Measurements from ENCODE around the gene C2CD4A.
"Not testable (repeated sequence)": the region's sequence is repeated elsewhere in the genome, so short reads cannot be mapped to it uniquely, and the experiment has no call there.

C2CD4A gene

GRCh38 chr15:62046078-62046743, 20.6 kb upstream of the C2CD4A start (continued):
- TF ChIP-seq PATZ1 (CRISPR knock-in tag; IDR thresholded peaks at IDR 0.05; ENCODE audit: borderline replicate concordance) (no peak), ESRRG (CRISPR knock-in tag; IDR thresholded peaks at IDR 0.05) (no peak), PPARA (CRISPR knock-in tag; IDR thresholded peaks at IDR 0.05; ENCODE audit: borderline replicate concordance) (no peak), OSR1 (CRISPR knock-in tag; IDR thresholded peaks at IDR 0.05) (no peak), ZNF70 (CRISPR knock-in tag; IDR thresholded peaks at IDR 0.05) (no peak)

DNA sequence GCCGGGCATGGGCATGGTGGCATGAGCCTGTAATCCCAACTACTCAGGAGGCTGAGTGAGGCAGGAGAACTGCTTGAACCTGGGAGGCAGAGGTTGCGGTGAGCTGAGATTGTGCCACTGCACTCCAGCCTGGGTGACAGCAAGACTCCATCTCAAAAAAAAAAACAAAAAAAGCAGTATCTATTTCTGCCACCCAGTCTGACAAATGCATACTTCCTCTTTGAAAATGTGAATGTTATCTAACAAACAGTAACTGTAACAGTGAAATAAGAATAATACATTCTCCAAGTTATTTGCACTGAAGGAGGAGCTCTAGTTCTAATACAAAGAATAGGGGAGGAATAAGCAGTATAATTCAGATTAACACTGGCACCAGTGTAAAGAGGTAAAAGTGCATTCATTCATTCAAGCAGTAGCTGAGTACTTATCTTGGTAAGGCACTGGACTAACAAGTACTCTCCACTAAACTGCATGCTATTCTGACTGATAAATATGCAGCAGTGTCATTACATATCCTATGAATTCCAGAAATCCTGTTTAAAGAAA, 19.4 kb upstream of the C2CD4A start:
- ATAC-seq = no peak
- TF ChIP-seq POU6F1 (CRISPR knock-in tag; IDR thresholded peaks at IDR 0.05; ENCODE audit: borderline replicate concordance, low read depth) (no peak), OSR1 (CRISPR knock-in tag; IDR thresholded peaks at IDR 0.05) (no peak), ZFP3 (CRISPR knock-in tag; IDR thresholded peaks at IDR 0.05) (no peak), ZNF565 (CRISPR knock-in tag; conservative IDR thresholded peaks at IDR 0.05; ENCODE audit: low read depth) (no peak), ISL1 (CRISPR knock-in tag; IDR thresholded peaks at IDR 0.05) (no peak), ZFP30 (CRISPR knock-in tag; IDR thresholded peaks at IDR 0.05) (no peak), TCF4 (CRISPR knock-in tag; IDR thresholded peaks at IDR 0.05; ENCODE audit: borderline replicate concordance) (no peak), ZNF8 (CRISPR knock-in tag; IDR thresholded peaks at IDR 0.05) (no peak), PPARA (CRISPR knock-in tag; IDR thresholded peaks at IDR 0.05; ENCODE audit: borderline replicate concordance) (no peak), ARNTL (CRISPR knock-in tag; IDR thresholded peaks at IDR 0.05; ENCODE audit: borderline replicate concordance, low read depth) (no peak), SNAI2 (CRISPR knock-in tag; IDR thresholded peaks at IDR 0.05) (no peak), PATZ1 (CRISPR knock-in tag; IDR thresholded peaks at IDR 0.05; ENCODE audit: borderline replicate concordance) (no peak), ZC3H10 (CRISPR knock-in tag; IDR thresholded peaks at IDR 0.05) (no peak)

DNA sequence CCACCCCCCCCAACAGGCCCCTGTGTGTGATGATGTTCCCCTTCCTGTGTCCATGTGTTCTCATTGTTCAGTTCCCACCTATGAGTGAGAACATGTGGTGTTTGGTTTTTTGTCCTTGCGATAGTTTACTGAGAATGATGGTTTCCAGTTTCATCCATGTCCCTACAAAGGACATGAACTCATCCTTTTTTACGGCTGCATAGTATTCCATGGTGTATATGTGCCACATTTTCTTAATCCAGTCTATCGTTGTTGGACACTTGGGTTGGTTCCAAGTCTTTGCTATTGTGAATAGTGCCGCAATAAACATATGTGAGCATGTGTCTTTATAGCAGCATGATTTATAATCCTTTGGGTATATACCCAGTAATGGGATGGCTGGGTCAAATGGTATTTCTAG, 18.5 kb upstream of the C2CD4A start:
- ATAC-seq = not testable (repeated sequence)

GRCh38 chr15:62050115-62050514, 16.7 kb upstream of the C2CD4A start:
- no peak for ATAC-seq
- no peak for TF ChIP-seq CSDC2 (CRISPR knock-in tag; IDR thresholded peaks at IDR 0.05)

- no peak for TF ChIP-seq POU6F1 (CRISPR knock-in tag; IDR thresholded peaks at IDR 0.05; ENCODE audit: borderline replicate concordance, low read depth)
- no peak for TF ChIP-seq ZFP3 (CRISPR knock-in tag; IDR thresholded peaks at IDR 0.05)
- TF ChIP-seq, protein P1, sequence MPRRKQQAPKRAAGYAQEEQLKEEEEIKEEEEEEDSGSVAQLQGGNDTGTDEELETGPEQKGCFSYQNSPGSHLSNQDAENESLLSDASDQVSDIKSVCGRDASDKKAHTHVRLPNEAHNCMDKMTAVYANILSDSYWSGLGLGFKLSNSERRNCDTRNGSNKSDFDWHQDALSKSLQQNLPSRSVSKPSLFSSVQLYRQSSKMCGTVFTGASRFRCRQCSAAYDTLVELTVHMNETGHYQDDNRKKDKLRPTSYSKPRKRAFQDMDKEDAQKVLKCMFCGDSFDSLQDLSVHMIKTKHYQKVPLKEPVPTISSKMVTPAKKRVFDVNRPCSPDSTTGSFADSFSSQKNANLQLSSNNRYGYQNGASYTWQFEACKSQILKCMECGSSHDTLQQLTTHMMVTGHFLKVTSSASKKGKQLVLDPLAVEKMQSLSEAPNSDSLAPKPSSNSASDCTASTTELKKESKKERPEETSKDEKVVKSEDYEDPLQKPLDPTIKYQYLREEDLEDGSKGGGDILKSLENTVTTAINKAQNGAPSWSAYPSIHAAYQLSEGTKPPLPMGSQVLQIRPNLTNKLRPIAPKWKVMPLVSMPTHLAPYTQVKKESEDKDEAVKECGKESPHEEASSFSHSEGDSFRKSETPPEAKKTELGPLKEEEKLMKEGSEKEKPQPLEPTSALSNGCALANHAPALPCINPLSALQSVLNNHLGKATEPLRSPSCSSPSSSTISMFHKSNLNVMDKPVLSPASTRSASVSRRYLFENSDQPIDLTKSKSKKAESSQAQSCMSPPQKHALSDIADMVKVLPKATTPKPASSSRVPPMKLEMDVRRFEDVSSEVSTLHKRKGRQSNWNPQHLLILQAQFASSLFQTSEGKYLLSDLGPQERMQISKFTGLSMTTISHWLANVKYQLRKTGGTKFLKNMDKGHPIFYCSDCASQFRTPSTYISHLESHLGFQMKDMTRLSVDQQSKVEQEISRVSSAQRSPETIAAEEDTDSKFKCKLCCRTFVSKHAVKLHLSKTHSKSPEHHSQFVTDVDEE (CRISPR knock-in tag; IDR thresholded peaks at IDR 0.05) = no peak
- TF ChIP-seq, protein P2, sequence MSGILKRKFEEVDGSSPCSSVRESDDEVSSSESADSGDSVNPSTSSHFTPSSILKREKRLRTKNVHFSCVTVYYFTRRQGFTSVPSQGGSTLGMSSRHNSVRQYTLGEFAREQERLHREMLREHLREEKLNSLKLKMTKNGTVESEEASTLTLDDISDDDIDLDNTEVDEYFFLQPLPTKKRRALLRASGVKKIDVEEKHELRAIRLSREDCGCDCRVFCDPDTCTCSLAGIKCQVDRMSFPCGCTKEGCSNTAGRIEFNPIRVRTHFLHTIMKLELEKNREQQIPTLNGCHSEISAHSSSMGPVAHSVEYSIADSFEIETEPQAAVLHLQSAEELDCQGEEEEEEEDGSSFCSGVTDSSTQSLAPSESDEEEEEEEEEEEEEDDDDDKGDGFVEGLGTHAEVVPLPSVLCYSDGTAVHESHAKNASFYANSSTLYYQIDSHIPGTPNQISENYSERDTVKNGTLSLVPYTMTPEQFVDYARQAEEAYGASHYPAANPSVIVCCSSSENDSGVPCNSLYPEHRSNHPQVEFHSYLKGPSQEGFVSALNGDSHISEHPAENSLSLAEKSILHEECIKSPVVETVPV (CRISPR knock-in tag; IDR thresholded peaks at IDR 0.05) = no peak
- TF ChIP-seq CSDC2 (CRISPR knock-in tag; IDR thresholded peaks at IDR 0.05) = no peak
- TF ChIP-seq ZNF565 (CRISPR knock-in tag; conservative IDR thresholded peaks at IDR 0.05; ENCODE audit: low read depth) = no peak
- TF ChIP-seq ZNF70 (CRISPR knock-in tag; IDR thresholded peaks at IDR 0.05) = no peak
- no peak for TF ChIP-seq OSR1 (CRISPR knock-in tag; IDR thresholded peaks at IDR 0.05)
- TF ChIP-seq SNAI2 (CRISPR knock-in tag; IDR thresholded peaks at IDR 0.05) = no peak
- no peak for TF ChIP-seq GLIS3 (CRISPR knock-in tag; IDR thresholded peaks at IDR 0.05)
- no peak for TF ChIP-seq ZC3H10 (CRISPR knock-in tag; IDR thresholded peaks at IDR 0.05)
- no peak for TF ChIP-seq ESRRG (CRISPR knock-in tag; IDR thresholded peaks at IDR 0.05)
- no peak for TF ChIP-seq ISL1 (CRISPR knock-in tag; IDR thresholded peaks at IDR 0.05)
- no peak for TF ChIP-seq ARNTL (CRISPR knock-in tag; IDR thresholded peaks at IDR 0.05; ENCODE audit: borderline replicate concordance, low read depth)
- TF ChIP-seq RARB (CRISPR knock-in tag; IDR thresholded peaks at IDR 0.05) = no peak
- TF ChIP-seq TOX (CRISPR knock-in tag; IDR thresholded peaks at IDR 0.05; ENCODE audit: borderline replicate concordance) = no peak
- TF ChIP-seq PPARA (CRISPR knock-in tag; IDR thresholded peaks at IDR 0.05; ENCODE audit: borderline replicate concordance) = no peak
- TF ChIP-seq ZNF8 (CRISPR knock-in tag; IDR thresholded peaks at IDR 0.05) = no peak
- TF ChIP-seq ZFP30 (CRISPR knock-in tag; IDR thresholded peaks at IDR 0.05) = no peak
- no peak for ATAC-seq
Measured at GRCh38 chr15:62051166-62051565, 15.6 kb upstream of the C2CD4A start.
